Right hindlimb (tissue), 1 donor: ENCODE data around the gene NOL7.

ENCODE experiments used
- DNase-seq: peaks from one replicate; pipeline ENCODE4 v3.0.0-alpha.2; 2018

Gene NOL7

DNA sequence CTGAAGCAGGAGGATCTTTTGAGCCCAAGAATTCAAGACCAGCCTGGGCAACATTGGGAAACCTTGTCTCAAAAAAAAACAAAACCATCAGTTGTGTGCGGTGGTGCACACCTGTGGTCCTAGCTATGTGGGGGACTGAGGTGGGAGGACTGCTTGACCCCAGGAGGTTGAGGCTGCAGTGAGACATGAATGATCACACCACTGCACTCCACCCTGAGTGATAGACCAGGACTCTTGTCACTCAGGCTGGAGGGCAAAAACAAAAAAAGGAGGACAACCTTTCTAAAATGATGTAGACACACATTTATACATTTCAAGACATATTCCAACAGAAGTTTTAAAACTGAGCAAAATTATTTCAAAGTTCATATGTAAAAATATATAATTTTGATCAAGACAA lies 45.1 kb downstream of the NOL7 start:
- no peak for DNase-seq

DNA sequence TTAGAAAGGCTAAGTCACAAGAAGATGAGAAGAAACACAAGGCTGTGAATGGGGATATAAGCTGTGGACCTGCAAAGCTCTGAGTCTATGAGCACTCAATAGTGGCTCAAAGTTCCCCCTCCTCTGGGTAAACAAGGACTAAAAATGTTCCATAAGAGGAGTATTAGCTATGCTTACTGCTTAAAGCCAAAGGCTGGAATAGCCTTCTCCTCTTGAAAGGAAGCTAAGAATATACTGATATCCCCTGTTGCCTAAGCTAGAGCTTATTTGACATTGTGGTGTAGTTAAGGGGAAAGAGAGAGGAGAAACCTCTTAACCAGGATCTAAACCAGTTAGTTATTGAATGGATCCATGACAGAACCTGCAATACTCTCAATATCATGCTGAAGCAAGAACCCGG lies 45.8 kb downstream of the NOL7 start:
- no peak for DNase-seq

- no peak for DNase-seq
Measured at GRCh38 chr6:13661647-13662046, 46.5 kb downstream of the NOL7 start.

GRCh38 chr6:13662651-13663334 lies 47.7 kb downstream of the NOL7 start:
- DNase-seq = no peak

GRCh38 chr6:13663986-13664385 lies 48.9 kb downstream of the NOL7 start:
- no peak for DNase-seq

DNA sequence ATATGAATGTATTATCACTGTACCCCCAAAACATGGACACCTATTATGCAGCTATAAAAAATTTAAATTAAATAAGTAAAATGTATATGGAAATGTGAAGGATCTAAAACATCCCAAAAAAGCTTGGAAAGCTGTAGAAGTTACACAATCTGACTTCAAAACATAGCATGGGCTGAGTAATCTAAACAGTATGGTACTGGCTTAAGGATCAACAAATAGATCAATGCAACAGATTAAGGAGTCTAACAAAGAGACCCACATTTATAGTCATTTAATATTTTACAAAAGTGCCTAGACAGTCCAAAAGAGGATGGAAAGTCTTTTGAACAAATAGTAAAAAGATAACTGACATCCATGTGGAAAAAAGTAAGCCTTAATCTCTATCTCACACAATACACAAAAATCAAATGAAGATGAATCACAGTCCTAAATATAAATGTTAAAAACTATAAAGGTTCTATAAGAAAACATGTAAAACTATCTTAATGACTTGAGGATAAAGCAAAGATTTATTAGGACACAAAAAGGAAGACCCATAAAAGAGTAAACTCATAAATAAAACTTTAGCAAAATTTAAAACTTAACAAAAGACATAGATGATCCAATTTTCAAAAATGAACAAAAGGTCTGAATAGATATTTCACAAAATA lies 49.7 kb downstream of the NOL7 start:
- DNase-seq = no peak

DNA sequence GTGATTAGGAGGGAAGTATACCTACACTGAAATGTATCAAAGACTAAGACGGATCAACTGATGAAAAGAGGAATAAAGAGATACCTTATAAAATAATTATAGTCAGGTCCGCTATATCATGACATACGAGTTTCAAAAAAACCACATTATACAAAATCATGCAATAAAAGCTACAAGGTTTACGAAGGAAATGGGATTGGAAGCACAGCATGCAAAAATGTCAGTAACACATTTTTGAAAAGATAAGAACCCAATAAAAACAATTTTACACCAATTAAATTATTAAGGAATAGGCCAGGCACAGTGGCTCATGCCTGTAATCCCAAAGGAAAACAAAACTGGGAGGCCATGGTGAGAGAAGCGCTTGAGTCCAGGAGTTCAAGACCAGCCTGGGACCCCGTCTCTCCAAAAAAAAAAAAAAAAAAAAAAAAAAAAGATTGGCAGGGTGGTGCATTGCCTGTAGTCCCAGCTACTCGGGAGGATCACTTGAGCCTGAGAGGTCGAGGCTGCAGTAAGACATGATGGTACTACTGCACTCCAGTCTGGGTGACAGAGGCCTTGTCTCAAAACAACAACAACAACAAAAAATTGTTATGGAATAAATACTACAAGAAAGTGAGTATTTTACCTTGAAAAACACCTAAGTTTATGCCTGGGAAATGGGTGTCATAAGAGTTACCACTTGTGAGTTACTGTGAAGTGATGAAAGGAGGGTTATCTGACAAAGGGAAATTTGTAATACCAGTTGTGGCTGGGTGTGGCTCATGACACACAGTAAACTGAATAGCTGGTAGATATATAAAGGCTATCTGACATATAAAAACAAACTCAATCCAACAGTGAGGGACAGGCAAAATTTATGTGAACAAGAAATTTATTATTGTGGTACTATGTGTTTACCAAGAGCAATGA lies 51.3 kb downstream of the NOL7 start:
- no peak for DNase-seq

DNA sequence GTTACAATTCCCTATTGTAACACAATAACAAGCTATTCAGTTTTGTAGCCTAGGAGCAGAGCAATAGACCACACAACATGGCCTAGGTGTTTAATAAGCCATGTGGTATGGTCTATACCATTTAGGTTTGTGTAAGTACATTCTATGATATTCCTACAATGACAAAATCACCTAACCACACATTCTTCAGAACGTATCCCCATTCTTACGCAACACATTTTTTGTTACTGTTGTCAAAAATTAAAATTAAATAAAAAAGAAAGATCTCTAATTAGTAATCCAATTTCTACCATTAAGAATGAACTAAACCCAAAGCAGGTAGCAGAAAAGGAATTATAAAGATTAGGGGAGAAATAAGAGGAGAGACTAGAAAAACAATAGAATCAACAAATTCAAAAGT lies 52.5 kb downstream of the NOL7 start:
- DNase-seq = no peak

DNA sequence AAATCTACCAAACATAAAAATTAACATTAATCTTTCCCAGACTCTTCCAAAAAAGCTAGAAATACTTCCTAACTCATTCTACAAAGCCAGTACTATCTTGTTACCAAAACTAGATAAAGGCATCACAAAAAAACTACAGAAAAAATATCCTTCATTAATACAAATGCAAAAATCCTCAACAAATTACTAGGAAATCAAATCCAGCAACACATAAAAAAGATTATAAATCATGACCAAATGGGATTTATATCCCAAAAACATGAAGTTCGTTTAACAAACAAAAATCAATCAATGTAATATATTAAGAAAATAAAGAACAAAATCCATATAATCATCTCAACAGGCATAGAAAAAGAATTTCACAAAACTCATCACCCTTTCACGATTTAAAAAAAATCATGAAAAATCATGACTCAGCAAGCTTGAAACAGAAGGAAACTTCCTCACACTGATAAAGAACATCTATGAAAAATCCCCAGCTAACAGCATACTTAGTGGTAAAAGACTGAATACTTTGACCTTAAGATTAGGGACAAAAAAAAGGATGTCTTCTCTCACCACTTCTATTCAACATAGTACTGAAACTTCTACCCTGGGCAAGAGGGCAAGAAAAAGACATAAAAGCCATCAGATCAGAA lies 53.3 kb downstream of the NOL7 start:
- DNase-seq = no peak

DNA sequence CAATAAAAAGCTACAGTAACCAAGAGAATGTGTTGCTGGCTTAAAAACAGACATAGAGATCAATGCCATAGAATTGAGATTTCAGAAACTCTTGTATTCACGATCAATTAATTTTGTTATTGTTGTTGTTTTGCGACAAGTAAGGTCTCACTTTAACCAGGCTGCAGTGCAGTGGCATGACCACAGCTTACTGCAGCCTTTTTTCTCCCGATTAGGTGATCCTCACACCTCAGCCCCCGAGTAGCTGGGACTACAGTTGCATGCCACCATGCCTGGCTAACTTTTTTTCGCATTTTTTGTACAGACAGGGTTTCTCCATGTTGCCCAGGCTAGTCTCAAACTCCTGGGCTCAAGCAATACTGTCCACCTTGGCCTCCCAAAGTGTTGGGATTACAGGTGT lies 54.3 kb downstream of the NOL7 start:
- DNase-seq = no peak
